ENCODE measurements around the gene SYNDIG1L.
"Not testable (repeated sequence)": the region's sequence is repeated elsewhere in the genome, so short reads cannot be mapped to it uniquely, and the experiment has no call there.

Gene SYNDIG1L

GRCh38 chr14:74402401-74403251, 23.4 kb downstream of the SYNDIG1L start:
- DNase-seq (ENCODE audit: low spot score) = no peak

GRCh38 chr14:74401504-74402241, 24.3 kb downstream of the SYNDIG1L start:
- DNase-seq (ENCODE audit: low spot score) = no peak

GRCh38 chr14:74400919-74401503, 25.0 kb downstream of the SYNDIG1L start:
- DNase-seq (ENCODE audit: low spot score) = no peak

GRCh38 chr14:74400031-74400685, 25.9 kb downstream of the SYNDIG1L start:
- DNase-seq (ENCODE audit: low spot score) = peak; percentile 14

GRCh38 chr14:74395094-74395493, 30.9 kb downstream of the SYNDIG1L start:
- no peak for DNase-seq (ENCODE audit: low spot score)

- DNase-seq (ENCODE audit: low spot score) = no peak
Observed at GRCh38 chr14:74394549-74394948, 31.5 kb downstream of the SYNDIG1L start.

- DNase-seq (ENCODE audit: low spot score) = no peak
Observed at GRCh38 chr14:74392616-74393570, 33.1 kb downstream of the SYNDIG1L start.

- no peak for DNase-seq (ENCODE audit: low spot score)
Observed at GRCh38 chr14:74391479-74391878, 34.5 kb downstream of the SYNDIG1L start.

- not testable (repeated sequence) for DNase-seq (ENCODE audit: low spot score)
Observed at GRCh38 chr14:74390505-74390904, 35.5 kb downstream of the SYNDIG1L start.

- DNase-seq (ENCODE audit: low spot score) = no peak
Observed at GRCh38 chr14:74389980-74390379, 36.0 kb downstream of the SYNDIG1L start.

- DNase-seq (ENCODE audit: low spot score) = no peak
Observed at GRCh38 chr14:74382231-74382630, 43.8 kb downstream of the SYNDIG1L start.

GRCh38 chr14:74381571-74381970, 44.4 kb downstream of the SYNDIG1L start:
- not testable (repeated sequence) for DNase-seq (ENCODE audit: low spot score)

- no peak for DNase-seq (ENCODE audit: low spot score)
Observed at GRCh38 chr14:74380845-74381244, 45.2 kb downstream of the SYNDIG1L start.

- no peak for DNase-seq (ENCODE audit: low spot score)
Observed at GRCh38 chr14:74380172-74380571, 45.8 kb downstream of the SYNDIG1L start.

- DNase-seq (ENCODE audit: low spot score) = no peak
Observed at GRCh38 chr14:74377976-74378690, 47.9 kb downstream of the SYNDIG1L start.

- no peak for DNase-seq (ENCODE audit: low spot score)
Observed at GRCh38 chr14:74368441-74368840, 57.6 kb downstream of the SYNDIG1L start.

GRCh38 chr14:74368026-74368425, 58.0 kb downstream of the SYNDIG1L start:
- DNase-seq (ENCODE audit: low spot score) = no peak

- no peak for DNase-seq (ENCODE audit: low spot score)
Observed at GRCh38 chr14:74364271-74364880, 61.6 kb downstream of the SYNDIG1L start.

- peak; percentile 71 for DNase-seq (ENCODE audit: low spot score)
Observed at GRCh38 chr14:74362361-74362915, 63.6 kb downstream of the SYNDIG1L start.

- no peak for DNase-seq (ENCODE audit: low spot score)
Observed at GRCh38 chr14:74360163-74360562, 65.8 kb downstream of the SYNDIG1L start.

Data from RKO (cell line).